SJCRH30 (cell line): ENCODE measurements around the gene FCHO1. TPM values are rescaled to one million over a fixed set of nuclear protein-coding genes. Genes with fewer than 3 reads are reported as not detected.
"Not testable (repeated sequence)": the region's sequence is repeated elsewhere in the genome, so short reads cannot be mapped to it uniquely, and the experiment has no call there.

Experiments
- DNase-seq, 2 experiments: peaks; one replicate each; pipeline ENCODE4 v3.0.0-alpha.2; 2015 to 2020
- H3K27ac ChIP-seq: fragments of 250-450 bp; sonication (Bioruptor Pico); 2 replicates; pipeline ENCODE4 v1.5.1; 2020; ENCODE audit warnings: mild to moderate bottlenecking, moderate library complexity
- H3K27me3 ChIP-seq: fragments of 250-450 bp; sonication (Bioruptor Pico); 2 replicates; pipeline ENCODE4 v1.5.1; 2020; ENCODE audit warnings: mild to moderate bottlenecking, moderate library complexity
- H3K36me3 ChIP-seq: fragments of 250-450 bp; sonication (Bioruptor Pico); 2 replicates; pipeline ENCODE4 v1.5.1; 2020; ENCODE audit warnings: mild to moderate bottlenecking, moderate library complexity
- H3K4me1 ChIP-seq: fragments of 250-450 bp; sonication (Bioruptor Pico); 2 replicates; pipeline ENCODE4 v1.5.1; 2020; ENCODE audit warnings: mild to moderate bottlenecking, moderate library complexity
- H3K4me3 ChIP-seq: fragments of 250-450 bp; sonication (Bioruptor Pico); 2 replicates; pipeline ENCODE4 v1.5.1; 2020; ENCODE audit warnings: mild to moderate bottlenecking, moderate library complexity
- H3K9me3 ChIP-seq: fragments of 250-450 bp; sonication (Bioruptor Pico); replicated peaks from 2 replicates; pipeline ENCODE4 v1.5.1; 2020; ENCODE audit warnings: mild to moderate bottlenecking, moderate library complexity
- total RNA-seq: library from RNA; depleted of rRNA; stranded (reverse); fragments of >200 nt; shearing (Covaris generic); gene quantifications from 2 replicates; pipeline ENCODE4 v1.2.3, GENCODE V29; 2014

FCHO1 gene
- total RNA-seq, 1 experiment from 2014 or later, result 3.0 TPM

- H3K36me3 ChIP-seq, result no peaks in the 10 kb centered on the region
- H3K9me3 ChIP-seq, result no peaks in the 10 kb centered on the region
- H3K27ac ChIP-seq, result no peak overlapping the region
- no peak for DNase-seq
- no peak overlapping the region for H3K4me3 ChIP-seq
- no peaks in the 10 kb centered on the region for H3K4me1 ChIP-seq
- H3K27me3 ChIP-seq, result peaks cover 30% of the 10 kb centered on the region
Measured at GRCh38 chr19:17790059-17790780, 38.9 kb downstream of the FCHO1 start.

DNA sequence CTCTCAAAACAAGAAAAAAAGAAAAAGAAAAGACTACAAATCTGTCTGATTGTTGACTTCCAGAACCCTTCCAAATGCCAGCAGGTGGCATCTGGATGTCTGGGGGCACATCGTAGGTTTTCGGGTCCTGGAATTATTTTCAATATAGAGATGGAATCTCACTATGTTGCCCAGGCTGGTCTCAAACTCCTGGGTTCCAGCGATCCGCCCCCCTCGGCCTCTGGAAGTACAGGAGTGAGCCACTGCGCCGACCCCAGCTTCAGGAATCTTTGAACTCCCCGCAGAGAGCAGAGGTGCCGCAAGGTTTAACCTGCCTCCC is 43.1 kb downstream of the FCHO1 start:
- H3K4me1 ChIP-seq, result no peaks in the 10 kb centered on the region
- no peak overlapping the region for H3K27ac ChIP-seq
- no peak for DNase-seq
- no peaks in the 10 kb centered on the region for H3K36me3 ChIP-seq
- no peaks in the 10 kb centered on the region for H3K9me3 ChIP-seq
- H3K4me3 ChIP-seq, result no peak overlapping the region
- H3K27me3 ChIP-seq, result peaks cover 53% of the 10 kb centered on the region

DNA sequence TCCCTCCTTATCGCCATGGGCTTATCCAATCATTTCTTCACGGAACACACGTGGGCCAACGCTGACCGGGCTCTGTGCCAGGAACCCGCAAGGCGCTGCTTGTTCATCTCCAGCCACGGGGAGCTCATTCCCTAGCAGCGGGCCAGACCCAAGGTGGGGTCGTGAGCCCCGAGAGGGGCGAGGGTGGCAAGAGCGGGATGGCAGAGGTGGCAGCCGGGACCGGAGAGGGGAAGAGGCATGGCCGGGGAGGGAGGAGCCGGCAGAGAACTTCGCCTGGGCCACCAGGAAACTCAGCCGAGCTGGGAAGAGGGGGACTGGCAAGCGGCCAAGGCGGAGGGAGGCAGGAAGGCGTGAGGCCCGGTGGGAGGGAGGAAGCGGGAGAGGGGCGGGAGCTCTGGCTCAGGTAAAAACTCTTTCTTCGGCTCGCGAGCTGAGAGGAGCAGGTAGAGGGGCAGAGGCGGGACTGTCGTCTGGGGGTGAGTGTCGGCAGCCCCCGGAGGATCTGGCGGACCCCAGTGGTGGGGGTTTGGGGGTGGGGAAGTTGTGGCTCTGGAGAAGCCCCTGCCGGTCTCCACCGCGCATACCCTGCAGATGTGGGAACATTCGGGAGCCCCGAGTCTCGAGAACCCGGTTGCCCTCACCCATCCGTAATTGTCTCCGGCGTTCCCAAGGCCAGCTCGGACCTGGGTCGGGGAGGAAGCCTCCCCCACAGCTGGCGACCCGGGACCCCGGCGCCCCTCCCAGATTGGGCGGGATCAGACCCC is 43.6 kb downstream of the FCHO1 start, which contains the start of gene B3GNT3:
B3GNT3 (plus strand) TSS at position 408 of the 764 bp plus-strand sequence. CDS start 12,670 bp downstream, outside the sequence.
- Histone ChIP-seq H3K27ac (no peak within 1 kb of the TSS), H3K4me1 (no peaks in the 10 kb centered on the region), H3K36me3 (no peaks in the 10 kb centered on the region), H3K27me3 (peaks cover 56% of the 10 kb centered on the region), H3K9me3 (no peaks in the 10 kb centered on the region), H3K4me3 (no peak within 1 kb of the TSS)
- no peak for DNase-seq

DNA sequence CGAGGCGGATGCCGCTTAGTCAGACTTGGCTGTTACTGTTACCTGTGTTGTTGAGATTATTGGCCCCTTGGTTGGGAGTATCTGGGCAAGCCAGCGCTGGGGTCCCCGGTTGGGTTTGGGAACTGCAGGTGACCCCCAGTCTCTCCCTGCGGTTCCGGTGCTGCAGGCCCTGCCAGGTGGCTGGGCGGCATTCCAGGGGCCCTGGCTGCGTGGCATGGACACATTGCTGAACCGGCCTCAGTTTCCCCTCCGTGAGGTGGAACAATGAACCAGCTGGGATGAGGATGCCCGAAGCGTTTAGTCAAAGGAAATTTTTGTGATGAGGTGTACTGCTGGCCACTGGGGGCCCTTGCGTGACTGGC is 44.2 kb downstream of the FCHO1 start:
- H3K9me3 ChIP-seq, result no peaks in the 10 kb centered on the region
- DNase-seq, result no peak
- H3K36me3 ChIP-seq, result no peaks in the 10 kb centered on the region
- H3K27ac ChIP-seq, result no peak overlapping the region
- H3K4me3 ChIP-seq, result no peak overlapping the region
- no peaks in the 10 kb centered on the region for H3K4me1 ChIP-seq
- H3K27me3 ChIP-seq, result peaks cover 56% of the 10 kb centered on the region

GRCh38 chr19:17796013-17796837 is 44.9 kb downstream of the FCHO1 start:
- Histone ChIP-seq H3K27me3 (peaks cover 51% of the 10 kb centered on the region), H3K4me3 (no peak overlapping the region), H3K27ac (no peak overlapping the region), H3K4me1 (no peaks in the 10 kb centered on the region), H3K9me3 (no peaks in the 10 kb centered on the region), H3K36me3 (no peaks in the 10 kb centered on the region)
- DNase-seq, result no peak

- no peak overlapping the region for H3K27ac ChIP-seq
- H3K27me3 ChIP-seq, result peaks cover 48% of the 10 kb centered on the region
- no peaks in the 10 kb centered on the region for H3K36me3 ChIP-seq
- no peaks in the 10 kb centered on the region for H3K4me1 ChIP-seq
- no peaks in the 10 kb centered on the region for H3K9me3 ChIP-seq
- DNase-seq, result no peak
- H3K4me3 ChIP-seq, result no peak overlapping the region
Measured at GRCh38 chr19:17796838-17797423, 45.7 kb downstream of the FCHO1 start.

GRCh38 chr19:17797424-17798201 is 46.3 kb downstream of the FCHO1 start:
- Histone ChIP-seq H3K4me3 (no peak overlapping the region), H3K4me1 (no peaks in the 10 kb centered on the region), H3K36me3 (no peaks in the 10 kb centered on the region), H3K27me3 (peaks cover 45% of the 10 kb centered on the region), H3K9me3 (no peaks in the 10 kb centered on the region), H3K27ac (no peak overlapping the region)
- DNase-seq, result no peak

GRCh38 chr19:17798599-17798998 is 47.3 kb downstream of the FCHO1 start:
- H3K27me3 ChIP-seq, result peaks cover 42% of the 10 kb centered on the region
- H3K36me3 ChIP-seq, H3K4me1 ChIP-seq: not testable (repeated sequence)

GRCh38 chr19:17802137-17802858 is 51.0 kb downstream of the FCHO1 start:
- H3K36me3 ChIP-seq, result no peaks in the 10 kb centered on the region
- peaks cover 15% of the 10 kb centered on the region for H3K27me3 ChIP-seq
- no peak for DNase-seq
- H3K27ac ChIP-seq, result no peak overlapping the region
- H3K4me3 ChIP-seq, result no peak overlapping the region
- no peaks in the 10 kb centered on the region for H3K4me1 ChIP-seq
- no peaks in the 10 kb centered on the region for H3K9me3 ChIP-seq

More at GRCh38 chr19:17798599-17798998, 47.3 kb downstream of the FCHO1 start:
- not testable (repeated sequence) for DNase-seq, H3K9me3 ChIP-seq, H3K27ac ChIP-seq, H3K4me3 ChIP-seq

- no peaks in the 10 kb centered on the region for H3K4me1 ChIP-seq
- no peak for DNase-seq
- no peak overlapping the region for H3K27ac ChIP-seq
- H3K36me3 ChIP-seq, result no peaks in the 10 kb centered on the region
- no peak overlapping the region for H3K4me3 ChIP-seq
- H3K9me3 ChIP-seq, result no peaks in the 10 kb centered on the region
- H3K27me3 ChIP-seq, result peaks cover 13% of the 10 kb centered on the region
Measured at GRCh38 chr19:17803264-17803896, 52.1 kb downstream of the FCHO1 start.

DNA sequence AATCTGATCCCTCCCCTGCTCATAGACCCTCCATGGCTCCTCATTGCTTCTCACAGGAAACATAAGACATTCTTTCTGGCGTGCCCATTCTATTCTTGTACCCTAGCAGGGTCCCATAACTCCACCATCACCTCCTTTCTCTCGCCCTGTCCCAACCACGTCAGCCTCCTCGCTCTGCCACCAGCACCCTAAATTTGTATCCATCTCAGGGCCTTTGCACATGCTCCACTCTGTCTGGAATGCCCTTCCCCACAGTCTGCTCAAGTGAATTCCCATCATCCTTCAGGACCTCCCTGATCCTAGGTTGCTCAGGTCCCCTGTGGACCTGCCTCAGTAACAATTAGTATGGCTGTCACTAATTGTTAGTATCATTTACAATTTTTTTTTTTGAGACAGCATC is 54.1 kb downstream of the FCHO1 start:
- no peaks in the 10 kb centered on the region for H3K9me3 ChIP-seq
- no peaks in the 10 kb centered on the region for H3K4me1 ChIP-seq
- no peak overlapping the region for H3K27ac ChIP-seq
- H3K27me3 ChIP-seq, result peaks cover 14% of the 10 kb centered on the region
- H3K4me3 ChIP-seq, result no peak overlapping the region
- no peak for DNase-seq
- H3K36me3 ChIP-seq, result no peaks in the 10 kb centered on the region

DNA sequence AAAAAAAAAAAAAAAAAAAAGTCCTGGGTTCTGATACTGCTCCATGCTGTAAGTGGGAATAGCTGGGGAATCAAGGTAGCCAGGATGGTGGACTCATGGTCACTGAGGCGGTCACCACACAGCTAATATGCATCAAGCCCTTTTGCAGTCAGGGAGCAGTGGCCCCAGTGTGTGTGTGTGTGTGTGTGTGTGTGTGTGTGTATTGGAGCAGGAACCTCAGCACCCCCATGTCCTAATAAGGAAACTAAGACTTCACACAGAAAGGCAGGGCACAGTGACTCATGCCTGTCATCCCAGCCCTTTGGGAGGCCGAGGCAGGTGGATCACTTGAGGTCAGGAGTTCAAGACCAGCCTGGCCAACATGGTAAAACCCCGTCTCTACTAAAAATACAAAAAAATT is 55.7 kb downstream of the FCHO1 start:
- H3K4me1 ChIP-seq, result no peaks in the 10 kb centered on the region
- no peak for DNase-seq
- H3K9me3 ChIP-seq, result no peaks in the 10 kb centered on the region

DNA sequence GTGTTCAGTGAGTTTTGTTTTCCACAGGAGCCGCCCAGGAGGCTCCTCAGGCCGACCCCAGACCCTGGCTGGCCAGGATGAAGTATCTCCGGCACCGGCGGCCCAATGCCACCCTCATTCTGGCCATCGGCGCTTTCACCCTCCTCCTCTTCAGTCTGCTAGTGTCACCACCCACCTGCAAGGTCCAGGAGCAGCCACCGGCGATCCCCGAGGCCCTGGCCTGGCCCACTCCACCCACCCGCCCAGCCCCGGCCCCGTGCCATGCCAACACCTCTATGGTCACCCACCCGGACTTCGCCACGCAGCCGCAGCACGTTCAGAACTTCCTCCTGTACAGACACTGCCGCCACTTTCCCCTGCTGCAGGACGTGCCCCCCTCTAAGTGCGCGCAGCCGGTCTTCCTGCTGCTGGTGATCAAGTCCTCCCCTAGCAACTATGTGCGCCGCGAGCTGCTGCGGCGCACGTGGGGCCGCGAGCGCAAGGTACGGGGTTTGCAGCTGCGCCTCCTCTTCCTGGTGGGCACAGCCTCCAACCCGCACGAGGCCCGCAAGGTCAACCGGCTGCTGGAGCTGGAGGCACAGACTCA is 56.5 kb downstream of the FCHO1 start:
- Histone ChIP-seq H3K4me1 (no peaks in the 10 kb centered on the region), H3K9me3 (no peaks in the 10 kb centered on the region), H3K27me3 (peaks cover 9% of the 10 kb centered on the region; the same call in 1 of the 2 replicates), H3K4me3 (no peak overlapping the region), H3K36me3 (no peaks in the 10 kb centered on the region), H3K27ac (no peak overlapping the region)
- DNase-seq, result no peak

More for the DNA sequence above, 55.7 kb downstream of the FCHO1 start:
- Histone ChIP-seq H3K27me3 (peaks cover 9% of the 10 kb centered on the region), H3K36me3 (no peaks in the 10 kb centered on the region), H3K4me3 (no peak overlapping the region), H3K27ac (no peak overlapping the region)
